ENCODE results near the gene ZNF496.
A peak's percentile ranks its signal among the peaks of the same experiment; 100 is the strongest.
"Not testable (repeated sequence)": the region's sequence is repeated elsewhere in the genome, so short reads cannot be mapped to it uniquely, and the experiment has no call there.

ZNF496 gene

DNA sequence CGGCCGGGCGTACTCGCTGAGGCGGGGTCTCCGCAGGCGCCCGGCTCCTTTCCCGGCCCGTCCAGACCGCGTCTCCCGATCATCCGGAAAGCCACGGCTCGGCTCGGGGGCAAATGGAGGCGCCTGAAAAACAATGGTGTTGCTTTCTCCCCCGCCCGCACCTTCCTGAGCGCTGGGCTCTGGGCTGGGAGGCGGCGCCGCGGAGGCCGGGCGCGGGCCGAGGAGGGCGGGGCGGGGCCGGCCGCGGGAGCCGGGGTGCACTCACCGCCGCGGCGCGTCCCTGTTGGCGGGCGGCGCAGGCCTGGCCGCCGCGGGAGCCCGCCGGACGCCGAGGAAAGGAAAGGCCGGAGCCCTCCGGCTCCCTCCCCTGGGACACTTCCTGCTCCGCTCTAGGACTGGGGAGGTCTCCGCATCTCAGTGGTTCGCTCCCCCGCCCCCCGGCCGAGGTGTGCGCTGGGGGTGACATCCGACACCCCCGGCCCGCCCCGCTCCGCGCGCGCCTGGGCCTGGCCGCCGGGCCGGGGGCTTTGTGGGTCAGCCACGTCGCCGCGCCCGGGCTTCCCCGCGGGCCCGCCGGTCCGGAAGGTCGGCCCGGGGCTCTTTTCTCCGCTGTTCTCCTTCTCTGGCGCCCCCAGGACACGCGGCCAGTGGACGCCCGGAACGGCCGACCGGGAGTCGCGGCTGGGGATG is at the start of gene ZNF496:
TSS of gene ZNF496 (minus strand) at position 343 of the 690 bp plus-strand sequence. CDS start 2,289 bp downstream, outside the sequence.
- peak; percentile 85 for DNase-seq

DNA sequence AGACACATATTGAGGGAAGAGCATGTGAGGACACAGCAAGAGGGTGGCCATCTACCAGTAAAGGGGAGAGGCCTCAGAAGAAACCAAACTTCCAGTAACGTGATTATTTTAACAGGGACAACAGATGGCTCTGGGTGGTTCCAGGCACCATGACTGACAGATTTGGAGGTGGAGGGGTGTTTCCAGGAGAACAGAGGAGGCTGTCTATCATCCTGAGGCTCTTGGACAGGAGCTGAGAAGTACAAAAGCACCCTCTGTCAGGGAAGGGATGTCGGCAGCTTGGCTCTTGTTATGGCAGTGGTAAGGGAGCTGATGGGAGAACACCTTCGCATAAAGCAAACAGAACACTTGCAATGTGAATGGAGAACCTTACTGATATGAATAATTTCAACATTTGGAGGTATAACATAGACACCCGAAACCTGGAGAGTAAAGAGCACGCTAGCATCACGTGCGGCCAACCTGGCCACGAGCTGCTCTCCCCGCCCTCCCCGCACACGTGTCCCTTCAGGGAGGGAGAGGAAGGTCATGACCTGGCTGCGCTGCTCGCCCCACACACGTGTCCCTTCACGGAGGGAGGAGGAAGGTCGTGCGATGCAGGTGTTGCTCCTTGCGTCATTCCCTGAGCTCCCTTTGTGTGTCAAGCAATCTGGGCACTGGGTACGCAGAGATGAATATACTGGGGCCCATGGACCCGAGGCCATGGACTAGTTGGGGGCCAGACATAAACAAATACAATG is 46.8 kb upstream of the ZNF496 start:
- no peak for DNase-seq

DNA sequence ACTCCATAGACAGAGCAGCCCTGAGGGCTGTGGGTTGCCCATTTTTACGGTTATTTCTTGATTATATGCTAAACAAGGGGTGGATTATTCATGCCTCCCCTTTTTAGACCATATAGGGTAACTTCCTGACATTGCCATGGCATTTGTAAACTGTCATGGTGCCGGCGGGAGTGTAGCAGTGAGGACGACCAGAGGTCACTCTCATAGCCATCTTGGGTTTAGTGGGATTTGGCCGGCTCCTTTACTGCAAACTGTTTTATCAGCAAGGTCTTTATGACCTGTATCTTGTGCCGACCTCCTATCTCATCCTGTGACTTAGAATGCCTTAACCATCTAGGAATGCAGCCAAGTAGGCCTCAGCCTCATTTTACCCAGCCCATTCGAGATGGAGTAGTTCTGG is 46.0 kb upstream of the ZNF496 start:
- not testable (repeated sequence) for DNase-seq

DNA sequence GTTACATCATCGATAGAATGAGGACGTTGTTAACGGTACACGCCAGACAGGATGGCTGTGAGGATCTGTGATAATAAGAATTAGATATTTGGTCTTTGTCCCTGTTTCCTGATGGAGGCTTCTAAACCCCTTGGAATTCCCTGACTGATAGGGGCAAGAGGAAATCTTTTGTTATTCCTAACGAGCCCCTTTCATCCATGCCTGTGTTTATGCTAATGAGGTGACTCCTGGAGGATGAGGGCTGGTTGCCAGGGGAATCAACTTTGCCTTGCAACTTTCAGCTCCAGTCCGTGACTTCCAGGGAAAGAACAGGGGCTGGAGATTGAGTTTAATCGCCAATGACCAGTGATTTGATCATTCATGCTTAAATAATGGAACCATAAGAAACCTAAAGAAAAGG is 45.0 kb upstream of the ZNF496 start:
- DNase-seq, result no peak

DNA sequence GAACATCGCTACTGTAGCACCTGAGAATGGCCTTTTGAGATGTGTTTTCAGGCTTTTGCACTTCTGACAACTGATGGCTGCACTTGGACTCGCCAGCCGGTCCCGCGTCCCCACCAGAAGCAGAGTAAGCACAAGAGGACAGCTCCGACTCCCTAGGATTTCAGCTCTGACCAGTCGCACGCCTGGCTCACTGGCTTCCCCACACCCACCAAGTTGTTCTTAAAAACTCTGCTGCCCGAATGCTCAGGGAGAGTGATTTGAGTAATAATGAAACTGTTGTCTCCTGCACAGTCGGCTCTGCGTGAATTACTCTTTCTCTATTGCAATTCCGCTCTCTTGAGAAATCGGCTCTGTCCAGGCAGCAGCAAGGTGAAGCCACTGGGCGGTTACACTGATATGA is 44.1 kb upstream of the ZNF496 start:
- DNase-seq, result no peak

DNA sequence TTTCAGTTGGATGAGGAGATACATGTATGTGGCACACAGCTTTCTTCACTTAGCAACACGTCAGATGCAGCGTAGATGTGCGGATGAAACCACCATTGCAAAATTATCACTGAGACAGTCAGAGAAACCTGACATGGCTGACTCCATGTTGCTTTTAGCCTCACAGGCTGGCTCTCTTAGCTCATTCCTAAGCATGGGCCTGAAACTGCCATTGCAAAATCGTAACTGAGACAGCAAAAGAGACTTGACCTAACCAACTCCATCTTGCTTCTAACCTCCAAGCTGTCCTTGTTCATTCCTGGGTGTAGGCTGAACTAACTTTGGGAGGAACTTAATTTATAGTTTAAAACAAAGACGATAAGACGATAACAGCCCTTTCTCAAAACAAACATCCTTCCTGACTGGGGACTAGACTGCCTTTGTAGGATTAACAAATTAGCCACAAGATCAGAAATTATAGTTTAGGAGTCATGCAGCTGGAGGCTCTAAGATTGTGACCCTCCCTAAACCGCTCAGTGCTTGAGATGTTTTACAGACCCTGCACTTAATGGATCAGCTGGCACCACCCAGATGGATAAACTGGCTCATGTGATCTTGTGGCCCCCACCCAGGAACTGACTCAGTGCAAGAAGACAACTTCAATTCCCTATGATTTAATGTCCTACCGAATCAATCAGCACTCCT is 43.1 kb upstream of the ZNF496 start:
- DNase-seq, result not testable (repeated sequence)

DNA sequence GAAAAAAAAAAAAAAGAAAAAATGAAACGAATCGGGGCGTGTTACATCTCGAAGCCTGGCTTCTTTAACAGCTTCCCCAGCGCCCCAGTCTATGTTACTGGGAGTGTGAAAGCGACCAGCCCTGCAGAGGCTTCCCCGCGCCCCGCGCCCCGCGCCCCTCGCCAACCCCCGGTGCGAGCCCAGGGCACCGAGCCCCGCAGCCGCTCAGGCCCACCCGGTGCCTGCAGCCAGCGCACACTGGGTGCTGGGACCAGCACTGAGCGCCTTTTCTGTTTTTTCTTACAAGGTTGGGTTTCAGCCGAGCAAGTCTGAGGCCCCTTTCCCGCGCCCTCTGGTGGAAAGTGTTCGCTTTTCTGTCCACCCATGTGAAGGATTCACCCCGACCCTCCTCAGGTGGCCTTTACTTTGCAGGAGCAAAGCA is 42.1 kb upstream of the ZNF496 start:
- no peak for DNase-seq

DNA sequence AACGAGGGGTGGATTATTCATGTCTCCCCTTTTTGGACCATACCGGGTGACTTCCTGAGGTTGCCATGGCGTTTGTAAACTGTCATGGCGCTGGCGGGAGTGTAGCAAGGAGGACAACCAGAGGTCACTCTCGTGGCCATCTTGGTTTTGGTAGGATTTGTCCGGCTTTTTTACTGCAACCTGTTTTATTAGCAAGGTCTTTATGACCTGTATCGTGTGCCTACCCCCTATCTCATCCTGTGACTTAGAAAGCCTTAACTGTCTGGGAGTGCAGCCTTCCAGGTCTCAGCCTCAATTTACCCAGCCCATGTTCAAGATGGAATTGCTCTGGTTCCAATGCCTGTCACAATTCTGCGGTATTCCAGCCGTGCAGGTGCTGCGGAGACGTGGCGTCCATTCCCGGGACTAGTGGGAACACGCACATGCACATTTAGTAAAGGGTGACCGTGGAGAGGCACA is 40.2 kb upstream of the ZNF496 start:
- DNase-seq, result no peak

DNA sequence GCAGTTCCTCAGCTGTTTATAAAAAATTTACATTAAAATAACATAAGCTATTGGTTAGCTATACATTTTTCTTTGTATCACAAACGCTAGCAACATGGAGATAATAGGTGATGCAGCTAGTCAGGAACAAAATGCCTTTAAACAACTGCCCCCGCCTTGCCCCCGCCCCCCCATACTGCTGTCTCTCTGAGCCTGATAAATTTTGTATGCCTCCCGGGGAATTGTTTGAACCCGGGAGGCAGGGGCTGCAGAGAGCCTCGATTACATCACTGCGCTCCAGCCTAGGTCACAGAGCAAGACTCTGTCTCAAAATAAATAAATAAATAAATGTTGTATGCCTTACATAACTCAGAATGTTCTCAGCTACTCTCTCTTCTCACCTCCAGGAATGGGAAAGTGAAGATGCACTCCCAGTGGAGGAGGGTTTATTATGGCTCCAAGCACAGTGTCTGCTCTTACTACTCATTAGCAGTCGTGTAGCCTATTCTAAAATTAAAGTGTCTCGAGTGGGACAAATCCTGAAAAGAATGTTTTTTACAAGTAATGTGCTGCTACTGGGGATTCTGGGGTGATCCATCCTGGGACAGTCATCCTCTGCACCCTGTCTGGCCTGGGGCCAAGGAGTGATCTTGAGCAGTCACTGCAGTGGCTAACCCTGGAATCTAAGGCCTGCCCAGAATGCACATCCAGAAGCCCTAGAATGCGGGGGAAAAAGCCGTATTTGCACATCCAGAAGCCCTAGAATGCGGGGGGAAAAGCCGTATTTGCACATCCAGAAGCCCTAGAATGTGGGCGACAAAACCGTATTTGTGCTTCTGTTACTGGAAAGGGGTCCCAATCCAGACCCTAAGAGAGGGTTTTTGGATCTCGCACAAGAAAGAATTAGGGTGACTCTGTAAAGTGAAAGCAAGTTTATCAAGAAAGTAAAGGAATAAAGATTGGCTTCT is 39.4 kb upstream of the ZNF496 start:
- DNase-seq, result no peak

DNA sequence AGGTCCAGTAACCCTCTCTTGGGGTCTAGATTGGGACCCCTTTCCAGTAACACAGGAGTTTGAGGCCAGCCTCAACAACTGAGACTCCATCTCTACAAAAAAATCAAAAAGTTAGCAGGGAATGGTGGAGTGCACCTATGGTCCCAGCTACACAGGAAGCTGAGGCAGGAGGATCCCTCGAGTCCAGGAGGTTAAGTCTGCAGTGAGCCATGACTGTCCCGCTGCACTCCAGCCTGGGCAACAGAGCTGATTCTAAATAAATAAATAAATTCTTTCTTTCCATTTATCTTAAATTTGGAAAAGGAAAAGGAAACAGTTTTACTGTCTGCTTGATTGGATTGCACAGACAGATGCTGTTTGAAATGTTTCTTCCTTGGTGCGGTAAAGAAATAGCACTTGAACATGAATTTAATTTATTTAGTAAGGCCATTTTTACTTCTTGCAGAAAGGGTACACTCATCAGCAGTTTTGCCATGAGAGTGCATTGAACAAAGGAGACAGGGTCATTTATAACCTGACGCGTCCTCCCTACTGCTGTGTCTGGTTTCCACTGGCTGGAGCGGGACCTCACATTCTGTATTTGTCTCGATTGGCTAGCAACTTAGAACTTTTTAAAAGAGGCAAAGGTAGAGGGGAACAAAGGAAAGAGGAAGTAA is 37.0 kb upstream of the ZNF496 start:
- no peak for DNase-seq

DNA sequence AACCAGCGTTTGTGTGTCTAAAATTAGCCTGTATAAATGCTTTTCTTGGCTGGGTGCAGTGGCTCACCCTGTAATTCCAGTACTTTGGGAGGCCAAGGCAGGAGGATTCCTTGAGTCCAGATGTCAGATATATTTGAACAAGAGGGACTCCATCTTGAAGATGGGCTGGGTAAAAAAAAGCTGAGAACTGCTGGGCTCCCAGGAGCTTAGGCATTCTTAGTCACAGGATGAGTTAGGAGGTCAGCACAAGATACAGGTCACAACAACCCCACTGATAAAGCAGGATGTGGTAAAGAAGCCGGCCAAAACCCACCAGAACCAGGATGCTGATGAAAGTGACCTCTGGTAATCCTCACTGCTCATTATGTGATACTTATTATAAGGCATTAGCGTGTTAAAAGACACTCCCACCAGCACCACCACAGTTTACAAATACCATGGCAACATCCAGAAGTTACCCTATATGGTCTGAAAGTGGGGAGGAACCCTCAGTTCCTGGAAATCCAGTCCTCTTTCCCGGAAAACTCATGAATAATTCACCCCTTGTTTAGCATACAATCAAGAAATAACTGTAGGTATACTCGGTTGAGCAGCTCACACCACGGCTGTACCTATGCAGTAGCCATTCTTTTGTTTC is 36.2 kb upstream of the ZNF496 start:
- DNase-seq, result no peak

DNA sequence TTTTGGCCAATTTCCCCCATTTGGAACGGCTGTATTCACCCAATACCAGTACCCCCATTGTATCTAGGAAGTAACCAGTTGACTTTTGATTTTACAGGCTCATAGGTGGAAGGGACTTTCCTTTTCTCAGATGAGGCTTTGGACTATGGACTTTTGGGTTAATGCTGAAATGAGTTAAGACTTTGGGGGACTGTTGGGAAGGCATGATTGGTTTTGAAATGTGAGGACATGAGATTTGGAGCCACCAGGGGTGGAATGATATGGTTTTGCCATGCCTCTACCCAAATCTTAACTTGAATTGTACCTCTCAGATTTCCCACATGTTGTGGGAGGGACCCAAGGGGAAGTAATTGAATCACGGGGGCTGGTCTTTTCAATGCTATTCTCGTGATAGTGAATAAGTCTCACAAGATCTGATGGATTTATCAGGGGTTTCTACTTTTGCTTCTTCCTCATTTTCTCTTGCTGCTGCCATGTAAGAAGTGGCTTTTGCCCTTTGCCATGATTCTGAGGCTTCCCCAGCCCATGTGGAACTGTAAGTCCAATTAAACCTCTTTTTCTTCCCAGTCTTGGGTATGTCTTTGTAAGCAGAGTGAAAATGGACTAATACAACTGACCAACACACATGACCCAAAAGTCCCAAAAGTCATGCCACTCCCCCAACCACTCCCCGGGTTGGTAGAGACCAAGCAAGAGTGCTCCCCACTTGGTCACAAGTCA is 35.4 kb upstream of the ZNF496 start:
- DNase-seq, result no peak

DNA sequence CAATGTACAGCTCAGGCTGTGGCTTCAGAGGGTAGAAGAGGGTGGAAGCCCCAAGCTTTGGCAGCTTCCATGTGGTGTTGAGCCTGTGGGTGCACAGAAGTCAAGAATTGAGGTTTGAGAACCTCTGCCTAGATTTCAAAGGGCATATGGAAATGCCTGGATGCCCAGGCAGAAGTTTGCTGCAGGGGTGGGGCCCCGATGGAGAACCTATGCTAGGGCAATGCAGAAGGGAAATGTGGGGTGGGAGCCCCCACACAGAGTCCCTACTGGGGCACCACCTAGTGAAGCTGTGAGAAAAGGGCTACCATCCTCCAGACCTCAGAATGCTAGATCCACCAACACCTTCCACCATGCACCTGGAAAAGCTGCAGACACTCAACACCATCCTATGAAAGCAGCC is 34.7 kb upstream of the ZNF496 start:
- not testable (repeated sequence) for DNase-seq

DNA sequence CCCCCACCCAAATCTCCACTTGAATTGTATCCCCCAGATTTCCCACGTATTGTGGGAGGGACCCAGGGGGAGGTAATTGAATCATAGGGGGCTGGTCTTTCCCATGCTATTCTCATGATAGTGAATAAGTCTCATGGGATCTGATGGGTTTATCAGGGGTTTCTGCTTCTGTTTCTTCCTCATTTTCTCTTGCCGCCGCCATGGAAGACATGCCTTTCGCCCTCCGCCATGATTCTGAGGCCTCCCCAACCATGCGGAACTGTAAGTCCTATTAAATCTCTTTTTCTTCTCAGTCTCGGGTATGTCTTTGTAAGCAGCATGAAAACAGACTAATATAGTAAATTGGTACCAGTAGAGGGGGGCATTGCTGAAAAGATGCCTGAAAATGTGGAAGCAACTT is 33.4 kb upstream of the ZNF496 start:
- no peak for DNase-seq

DNA sequence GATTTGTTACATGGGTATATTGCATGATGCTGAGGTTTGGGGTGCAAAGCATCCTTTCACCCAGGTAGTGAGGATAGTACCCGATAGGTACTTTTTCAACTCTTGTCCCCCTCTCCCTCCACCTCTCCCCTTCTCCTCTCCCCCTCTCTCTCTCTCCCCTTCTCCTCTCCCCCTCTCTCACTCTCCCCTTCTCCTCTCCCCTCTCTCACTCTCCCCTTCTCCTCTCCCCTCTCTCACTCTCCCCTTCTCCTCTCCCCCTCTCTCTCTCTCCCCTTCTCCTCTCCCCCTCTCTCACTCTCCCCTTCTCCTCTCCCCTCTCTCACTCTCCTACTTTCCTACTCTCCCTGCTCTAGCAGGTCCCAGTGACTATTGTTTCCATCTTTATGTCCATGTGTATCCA is 31.3 kb upstream of the ZNF496 start:
- DNase-seq, result not testable (repeated sequence)

DNA sequence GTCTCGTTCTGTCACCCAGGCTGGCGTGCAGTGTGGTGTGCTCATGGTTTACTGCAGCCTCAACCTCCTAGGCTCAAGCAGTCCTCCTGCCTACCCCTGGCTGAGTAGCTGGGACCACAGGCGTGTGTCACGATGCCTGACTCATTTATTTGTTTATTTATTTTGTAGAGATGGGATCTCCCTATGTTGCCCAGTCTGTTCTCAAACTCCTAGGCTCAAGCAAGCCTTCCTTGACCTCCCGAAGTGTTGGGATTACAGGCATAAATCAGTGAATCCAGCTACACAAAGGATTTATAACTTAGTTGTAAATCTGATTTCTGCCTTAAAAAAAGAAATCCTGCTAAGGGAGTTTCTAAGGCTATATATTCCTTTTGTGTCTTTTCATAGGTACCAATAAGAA is 30.5 kb upstream of the ZNF496 start:
- no peak for DNase-seq

DNA sequence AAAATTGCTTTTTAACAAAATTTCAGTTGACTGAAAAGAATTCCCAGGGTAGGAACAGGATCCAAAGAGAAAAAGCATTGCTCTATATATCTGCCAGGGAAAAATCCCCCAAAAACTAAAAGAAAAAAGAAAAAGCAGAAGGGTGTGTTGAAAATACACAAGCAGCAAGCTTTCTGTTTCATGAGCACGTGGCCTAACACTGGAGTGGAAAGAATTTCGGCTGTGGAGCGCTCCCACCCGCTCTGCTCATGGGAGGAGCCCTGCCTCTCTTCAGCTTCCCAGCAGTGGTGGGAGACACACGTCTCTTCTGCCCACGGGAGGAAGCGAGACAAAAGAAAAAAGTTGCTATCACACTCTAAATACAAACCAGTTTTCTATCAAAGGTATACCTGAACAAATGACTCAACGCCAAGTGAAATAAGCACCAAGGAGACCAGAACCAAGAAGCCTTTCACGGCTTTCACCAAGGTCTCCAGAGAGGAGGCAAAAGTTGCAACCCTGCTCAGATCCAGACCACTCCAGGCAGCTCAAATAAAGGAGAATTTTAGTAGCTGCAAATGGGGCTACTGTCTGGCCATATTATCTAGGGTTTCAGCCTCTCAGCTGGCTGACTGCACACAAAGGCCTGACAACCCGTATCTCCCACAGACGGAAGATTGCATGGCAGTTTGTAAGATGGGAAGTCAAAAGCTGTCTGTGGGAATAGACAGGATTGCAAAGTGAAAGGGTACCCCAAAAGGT is 29.5 kb upstream of the ZNF496 start:
- DNase-seq, result no peak

DNA sequence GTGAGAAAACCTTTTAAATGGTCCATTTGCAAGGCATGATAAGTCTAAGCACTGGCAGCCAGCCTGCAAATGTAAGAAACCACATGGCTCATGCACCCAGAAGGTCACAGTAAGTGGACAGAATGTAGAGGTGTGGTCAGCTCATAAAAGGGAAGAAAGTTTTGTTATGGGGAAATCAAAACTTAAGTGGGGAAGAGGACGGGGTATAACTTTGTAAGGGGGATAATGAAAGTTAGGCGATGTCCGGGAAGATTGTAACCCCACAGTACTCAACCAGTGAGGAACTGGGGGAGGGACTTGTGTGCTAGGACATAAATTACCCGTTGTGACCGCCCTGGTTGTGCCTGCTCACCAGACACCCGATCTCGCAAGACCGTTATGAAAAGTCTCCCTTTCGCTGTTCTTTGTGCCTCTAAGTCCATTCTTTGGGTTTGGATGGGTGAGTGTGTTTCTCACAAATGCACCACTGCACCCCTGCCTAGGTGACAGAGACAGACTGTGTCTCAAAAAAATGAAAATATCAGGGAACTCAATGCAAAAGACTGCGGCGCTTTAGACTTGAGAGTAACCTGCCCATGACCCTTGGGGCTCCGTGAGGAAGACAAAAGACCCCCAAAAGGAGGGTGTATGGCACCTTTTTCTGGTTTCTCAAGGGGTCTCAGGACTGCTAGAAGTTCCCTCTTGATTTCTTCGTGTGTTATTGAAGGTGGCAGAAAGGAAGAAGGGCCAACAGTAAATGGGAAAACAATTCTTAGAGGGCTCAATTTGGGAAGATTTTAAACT is 28.6 kb upstream of the ZNF496 start:
- DNase-seq, result no peak

DNA sequence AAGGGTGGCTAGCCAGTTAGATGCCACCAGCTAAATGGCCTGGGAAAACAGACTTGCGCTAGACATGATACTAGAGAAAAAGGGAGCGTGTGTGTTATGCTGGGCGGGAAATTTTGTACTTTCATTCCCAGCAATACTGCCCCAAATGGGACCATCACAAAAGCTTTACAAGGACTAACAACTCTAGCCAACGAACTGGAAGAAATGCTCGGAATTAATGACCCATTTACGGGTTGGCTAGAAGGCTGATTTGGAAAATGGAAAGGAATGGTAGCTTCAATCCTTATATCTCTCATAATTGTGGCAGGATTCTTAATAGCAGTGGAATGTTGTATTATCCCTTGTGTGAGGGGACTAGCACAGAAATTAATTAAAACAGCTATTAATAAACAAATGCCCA is 27.9 kb upstream of the ZNF496 start:
- DNase-seq, result no peak

Data from NCI-H2171 (cell line).